HepG2 (cell line): Measurements from ENCODE around the gene MAP1LC3A. TPM values are rescaled to one million over a fixed set of nuclear protein-coding genes. Genes with fewer than 3 reads are reported as not detected.

Source experiments
- CBFB ChIP-seq: sonication (generic); formaldehyde crosslinking; IDR thresholded peaks from 2 replicates; pipeline ENCODE4 v1.4.0; 2020; ENCODE audit warnings: missing genetic modification reagents
- FOSL2 ChIP-seq: sonication (generic); formaldehyde crosslinking; IDR thresholded peaks from 2 replicates; pipeline ENCODE4 v1.4.0; 2020; ENCODE audit warnings: missing genetic modification reagents
- HBP1 ChIP-seq: IDR thresholded peaks from 2 replicates; pipeline ENCODE4 v1.6.1; 2016; ENCODE audit warnings: low read depth, control low read depth
- HDAC1 ChIP-seq: sonication (generic); formaldehyde crosslinking; IDR thresholded peaks from 2 replicates; pipeline ENCODE4 v1.5.1; 2020; ENCODE audit warnings: mild to moderate bottlenecking, missing genetic modification reagents
- HNRNPL ChIP-seq: fragments of 200-400 bp; formaldehyde crosslinking; IDR thresholded peaks from 2 replicates; pipeline ENCODE4 v1.6.1; 2017; ENCODE audit warnings: mild to moderate bottlenecking, low read depth, low read length
- IRF2 ChIP-seq: IDR thresholded peaks from 2 replicates; pipeline ENCODE4 v1.6.1; 2018; ENCODE audit warnings: missing genetic modification reagents, missing compliant biosample characterization
- IRX3 ChIP-seq: sonication (generic); formaldehyde crosslinking; IDR thresholded peaks from 2 replicates; pipeline ENCODE4 v1.8.1; 2023; ENCODE audit warnings: mild to moderate bottlenecking, low read depth, missing genetic modification reagents, borderline replicate concordance
- LCORL ChIP-seq, 2 experiments: fragments of 450-650 bp in 1 of 2; sonication (generic) in 1 of 2; formaldehyde crosslinking in 1 of 2; IDR thresholded peaks; 2 replicates each; pipeline versions ENCODE4 v1.5.0 to v1.6.1; 2017 to 2020; ENCODE audit warnings: antibody characterized with exemption in 1 of 2, missing genetic modification reagents in 1 of 2
- SALL2 ChIP-seq: sonication (generic); formaldehyde crosslinking; IDR thresholded peaks from 2 replicates; pipeline ENCODE4 v1.8.1; 2023; ENCODE audit warnings: mild to moderate bottlenecking, missing genetic modification reagents, inconsistent platforms
- THYN1 ChIP-seq: sonication (generic); formaldehyde crosslinking; IDR thresholded peaks from 2 replicates; pipeline ENCODE4 v1.8.1; 2023; ENCODE audit warnings: low read depth, mild to moderate bottlenecking, moderate library complexity, missing genetic modification reagents, borderline replicate concordance
- TIGD3 ChIP-seq: sonication (generic); formaldehyde crosslinking; IDR thresholded peaks from 2 replicates; pipeline ENCODE4 v1.5.1; 2020; ENCODE audit warnings: mild to moderate bottlenecking, missing genetic modification reagents, borderline replicate concordance
- TOE1 ChIP-seq: sonication (generic); formaldehyde crosslinking; IDR thresholded peaks from 2 replicates; pipeline ENCODE4 v1.4.0; 2020; ENCODE audit warnings: mild to moderate bottlenecking, missing genetic modification reagents
- ZBTB10 ChIP-seq: sonication (generic); formaldehyde crosslinking; IDR thresholded peaks from 2 replicates; pipeline ENCODE4 v1.4.0; 2020; ENCODE audit warnings: missing genetic modification reagents, borderline replicate concordance
- ZBTB34 ChIP-seq: sonication (generic); formaldehyde crosslinking; IDR thresholded peaks from 2 replicates; pipeline ENCODE4 v1.8.0; 2022; ENCODE audit warnings: mild to moderate bottlenecking, missing genetic modification reagents
- ZNF24 ChIP-seq: fragments of 450-650 bp; IDR thresholded peaks from 2 replicates; pipeline ENCODE4 v1.6.1; 2017; ENCODE audit warnings: antibody characterized with exemption, mild to moderate bottlenecking
- ZNF572 ChIP-seq: sonication (generic); formaldehyde crosslinking; IDR thresholded peaks from 2 replicates; pipeline ENCODE4 v1.5.1; 2020; ENCODE audit warnings: mild to moderate bottlenecking, missing genetic modification reagents
- ZNF576 ChIP-seq: sonication (generic); formaldehyde crosslinking; IDR thresholded peaks from 2 replicates; pipeline ENCODE4 v1.4.0; 2020; ENCODE audit warnings: mild to moderate bottlenecking, missing genetic modification reagents
- ZNF691 ChIP-seq: sonication (generic); formaldehyde crosslinking; IDR thresholded peaks from 2 replicates; pipeline ENCODE4 v1.4.0; 2020; ENCODE audit warnings: missing genetic modification reagents, low read depth, mild to moderate bottlenecking, borderline replicate concordance
- ZNF740 ChIP-seq: sonication (generic); formaldehyde crosslinking; IDR thresholded peaks from 2 replicates; pipeline ENCODE4 v1.4.0; 2020; ENCODE audit warnings: missing genetic modification reagents
- polyA plus RNA-seq, 8 experiments: library from polyadenylated mRNA; depleted of rRNA in 3 of 8; stranded (reverse) in 7 of 8; unstranded in 1 of 8; fragments of >200 nt; fragmentation: Illumina TruSeq in 4 of 8; extraction: Trizol in 4 of 8; gene quantifications; 2 replicates each; pipeline versions ENCODE4 v1.2.1 to v1.2.3, GENCODE V29; 2011 to 2016; ENCODE audit warnings: low read depth in 4 of 8, missing spikeins in 1 of 8, mixed read lengths in 1 of 8; ENCODE audit not compliant: insufficient read depth in 1 of 8
- total RNA-seq, 5 experiments: library from RNA; depleted of rRNA; stranded (reverse); fragments of >200 nt; fragmentation: Illumina TruSeq; extraction: Trizol; gene quantifications; 2 replicates each; pipeline ENCODE4 v1.2.3, GENCODE V29; 2016; ENCODE audit warnings: low read depth in 1 of 5

Gene MAP1LC3A
- total and polyA plus RNA-seq, 2 of the 13 experiments (the other 11 are each of a cell fraction or from before 2014, with no cell fraction given) = not detected

GRCh38 chr20:34522969-34523871 lies 35.3 kb upstream of the MAP1LC3A start (continued):
- TF ChIP-seq ZBTB10 (CRISPR knock-in tag) (no peak), TOE1 (CRISPR knock-in tag) (no peak; the same call in 1 of the 2 replicates), HNRNPL (no peak), CBFB (no peak), THYN1 (CRISPR knock-in tag) (no peak), LCORL (IDR thresholded peaks at IDR 0.05) (no peak), LCORL (CRISPR knock-in tag; IDR thresholded peaks at IDR 0.05) (0 out of 2 replicates have a peak, but pooled peaks have one; percentile 41), IRF2 (peak; percentile 52; the same call in 1 of the 2 replicates), HDAC1 (no peak), ZNF576 (CRISPR knock-in tag) (peak; percentile 39), ZNF572 (CRISPR knock-in tag) (no peak; the same call in 1 of the 2 replicates), IRX3 (no peak), ZBTB34 (no peak), ZNF740 (CRISPR knock-in tag) (no peak), HBP1 (CRISPR knock-in tag) (no peak), TIGD3 (0 out of 2 replicates have a peak, but pooled peaks have one; percentile 50), ZNF691 (CRISPR knock-in tag) (no peak; the same call in 1 of the 2 replicates), FOSL2 (CRISPR knock-in tag) (peak; percentile 82), ZNF24 (no peak), SALL2 (CRISPR knock-in tag) (peak; percentile 61; the same call in 1 of the 2 replicates)
